ENCODE measurements around the gene CUEDC2.

The CUEDC2 gene

GRCh38 chr10:102413806-102414561 is 18.4 kb downstream of the CUEDC2 start:
- no peak for DNase-seq
- Histone ChIP-seq H3K27ac (no peak overlapping the region), H3K36me3 (no peaks in the 10 kb centered on the region), H3K9me3 (no peaks in the 10 kb centered on the region), H3K4me3 (no peak overlapping the region), H3K27me3 (peaks cover 0 to 98% of the 10 kb centered on the region in 2 donors), H3K4me1 (peaks cover 0 to 26% (median 14%) of the 10 kb centered on the region in 4 donors)
- intact Hi-C loops (cut with DNase I; ENCODE audit: low total_unique reads): no loop called here
- no peak for TF ChIP-seq CTCF (IDR thresholded peaks at IDR 0.05)

- TF ChIP-seq CTCF (IDR thresholded peaks at IDR 0.05): no peak
- intact Hi-C loops (cut with DNase I; ENCODE audit: low total_unique reads): no loop called here
- Histone ChIP-seq H3K27ac (no peak overlapping the region), H3K4me3 (no peak overlapping the region), H3K9me3 (no peaks in the 10 kb centered on the region), H3K27me3 (peaks cover 0 to 97% of the 10 kb centered on the region in 2 donors), H3K36me3 (no peaks in the 10 kb centered on the region), H3K4me1 (peaks cover 0 to 26% (median 14%) of the 10 kb centered on the region in 4 donors)
- no peak for DNase-seq
Observed at GRCh38 chr10:102413053-102413705, 19.2 kb downstream of the CUEDC2 start.

GRCh38 chr10:102412293-102412692 is 20.1 kb downstream of the CUEDC2 start:
- no peak for DNase-seq
- no peak for TF ChIP-seq CTCF (IDR thresholded peaks at IDR 0.05)
- Histone ChIP-seq H3K9me3 (no peaks in the 10 kb centered on the region), H3K4me3 (no peak overlapping the region), H3K4me1 (peaks cover 0 to 26% (median 14%) of the 10 kb centered on the region in 4 donors), H3K36me3 (no peaks in the 10 kb centered on the region), H3K27ac (no peak overlapping the region), H3K27me3 (peaks cover 0 to 99% of the 10 kb centered on the region in 2 donors)
- intact Hi-C loops (cut with DNase I; ENCODE audit: low total_unique reads): no loop called here

- no peak for TF ChIP-seq CTCF (IDR thresholded peaks at IDR 0.05)
- DNase-seq: no peak
- Histone ChIP-seq H3K27me3 (peaks cover 0 to 99% of the 10 kb centered on the region in 2 donors), H3K4me1 (peaks cover 0 to 26% (median 14%) of the 10 kb centered on the region in 4 donors), H3K4me3 (no peak overlapping the region), H3K36me3 (no peaks in the 10 kb centered on the region), H3K9me3 (no peaks in the 10 kb centered on the region), H3K27ac (no peak overlapping the region)
- intact Hi-C loops (cut with DNase I; ENCODE audit: low total_unique reads): no loop called here
Observed at GRCh38 chr10:102411341-102412255, 20.8 kb downstream of the CUEDC2 start.

- no peak for TF ChIP-seq CTCF (IDR thresholded peaks at IDR 0.05)
- Histone ChIP-seq H3K36me3 (no peaks in the 10 kb centered on the region), H3K9me3 (no peaks in the 10 kb centered on the region), H3K27me3 (peaks cover 0 to 95% of the 10 kb centered on the region in 2 donors), H3K4me1 (peaks cover 0 to 26% (median 14%) of the 10 kb centered on the region in 4 donors), H3K27ac (no peak overlapping the region), H3K4me3 (no peak overlapping the region)
- intact Hi-C loops (cut with DNase I; ENCODE audit: low total_unique reads): no loop called here
- DNase-seq: no peak
Observed at GRCh38 chr10:102410429-102411073, 21.8 kb downstream of the CUEDC2 start.

Measured in tibial artery (tissue), 4 donors.